Medulla oblongata (tissue), 1 donor: Measurements from ENCODE around the gene IRAG1.

Experiments used
- DNase-seq: peaks from one replicate; pipeline ENCODE4 v3.0.0-alpha.2; 2015; ENCODE audit errors: extremely low spot score

The IRAG1 gene

DNA sequence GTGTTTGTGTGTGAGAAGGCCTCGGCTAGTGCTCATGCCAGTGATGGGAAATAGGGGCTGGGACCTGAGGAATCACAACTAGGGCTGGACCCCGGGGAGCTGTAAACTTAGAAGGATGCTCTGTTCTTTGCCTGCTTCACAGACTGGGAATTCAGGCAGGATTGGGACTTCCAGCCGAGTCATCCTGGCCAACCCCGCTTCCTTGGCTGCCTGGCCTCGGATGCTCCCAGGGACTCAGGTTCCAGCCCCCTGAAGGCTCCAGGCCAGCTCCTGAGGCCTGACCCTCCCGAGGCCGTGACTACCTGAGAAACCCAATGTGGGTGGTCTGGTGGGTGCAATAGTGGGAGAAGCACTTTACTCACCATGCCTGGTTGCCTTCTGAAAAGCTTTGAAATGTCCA, 44.7 kb downstream of the IRAG1 start:
- no peak for DNase-seq

GRCh38 chr11:10646681-10647355, 46.7 kb downstream of the IRAG1 start:
- DNase-seq, result no peak

DNA sequence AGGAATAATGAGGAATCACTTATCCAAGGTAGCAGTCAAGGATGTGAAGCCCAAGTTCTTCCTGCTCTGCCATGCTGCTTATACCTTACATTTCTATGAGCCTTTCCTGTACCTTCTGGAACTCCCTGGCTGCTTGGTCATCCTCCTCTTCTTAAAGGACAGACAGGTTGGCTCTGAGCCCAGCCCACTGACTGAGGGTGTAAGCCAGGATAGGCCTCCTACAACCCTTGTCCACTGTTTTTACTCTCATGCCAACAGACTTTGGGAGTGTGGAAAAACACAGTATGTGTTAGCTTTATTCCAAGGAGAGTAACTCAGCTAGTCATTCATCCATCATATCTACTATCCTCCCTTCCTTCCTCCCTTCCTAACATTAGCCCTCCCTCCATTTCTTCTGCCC, 47.5 kb downstream of the IRAG1 start:
- no peak for DNase-seq

DNA sequence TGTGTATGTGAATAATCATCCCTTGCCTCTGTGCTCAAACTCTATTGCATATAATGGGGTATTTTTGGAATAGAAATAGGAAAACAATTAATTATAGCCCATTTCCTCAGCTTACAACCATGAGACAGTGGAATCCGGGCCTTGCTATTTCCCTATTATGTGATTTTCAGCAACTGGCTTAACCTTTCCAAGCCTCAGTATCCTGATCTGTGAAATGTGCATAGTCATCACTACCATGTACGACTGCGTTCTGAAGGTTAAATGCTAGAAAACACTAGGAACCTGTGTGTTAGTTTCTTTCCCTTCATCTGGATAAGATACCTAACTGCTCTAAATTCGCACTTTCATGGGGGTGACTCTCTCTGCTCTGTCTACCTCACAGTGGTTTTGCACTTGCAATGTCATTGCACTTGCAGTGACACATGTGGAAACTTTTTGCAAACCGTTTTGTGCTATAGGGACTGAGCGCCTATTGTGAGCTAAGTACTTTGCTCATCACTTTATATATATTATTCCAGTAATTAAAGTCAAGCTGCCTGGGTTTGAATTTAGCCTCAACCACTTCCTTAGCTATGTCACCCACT, 48.3 kb downstream of the IRAG1 start:
- DNase-seq, result no peak
